ENCODE measurements around the gene ZNF275.

DNA sequence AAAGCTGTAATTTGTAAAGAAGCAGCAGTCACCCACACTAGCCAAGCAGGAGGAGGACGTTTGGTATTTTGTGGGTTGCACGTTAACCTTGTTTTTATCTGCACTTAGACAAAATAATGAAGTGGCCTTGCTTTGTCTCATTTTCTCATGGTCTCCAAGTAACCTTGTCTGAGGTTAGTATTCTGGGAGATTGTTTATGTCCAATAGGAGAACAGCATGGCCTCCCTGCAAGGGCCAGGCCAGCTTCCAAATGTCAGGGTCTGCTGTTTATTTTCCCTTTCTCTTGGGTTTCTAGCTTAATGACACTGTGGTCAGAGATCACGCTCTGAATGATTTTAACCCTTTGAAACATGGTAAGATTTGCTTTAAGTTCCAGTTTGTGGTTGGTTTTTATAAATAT lies 37.3 kb downstream of the ZNF275 start:
- TF ChIP-seq, protein P1, sequence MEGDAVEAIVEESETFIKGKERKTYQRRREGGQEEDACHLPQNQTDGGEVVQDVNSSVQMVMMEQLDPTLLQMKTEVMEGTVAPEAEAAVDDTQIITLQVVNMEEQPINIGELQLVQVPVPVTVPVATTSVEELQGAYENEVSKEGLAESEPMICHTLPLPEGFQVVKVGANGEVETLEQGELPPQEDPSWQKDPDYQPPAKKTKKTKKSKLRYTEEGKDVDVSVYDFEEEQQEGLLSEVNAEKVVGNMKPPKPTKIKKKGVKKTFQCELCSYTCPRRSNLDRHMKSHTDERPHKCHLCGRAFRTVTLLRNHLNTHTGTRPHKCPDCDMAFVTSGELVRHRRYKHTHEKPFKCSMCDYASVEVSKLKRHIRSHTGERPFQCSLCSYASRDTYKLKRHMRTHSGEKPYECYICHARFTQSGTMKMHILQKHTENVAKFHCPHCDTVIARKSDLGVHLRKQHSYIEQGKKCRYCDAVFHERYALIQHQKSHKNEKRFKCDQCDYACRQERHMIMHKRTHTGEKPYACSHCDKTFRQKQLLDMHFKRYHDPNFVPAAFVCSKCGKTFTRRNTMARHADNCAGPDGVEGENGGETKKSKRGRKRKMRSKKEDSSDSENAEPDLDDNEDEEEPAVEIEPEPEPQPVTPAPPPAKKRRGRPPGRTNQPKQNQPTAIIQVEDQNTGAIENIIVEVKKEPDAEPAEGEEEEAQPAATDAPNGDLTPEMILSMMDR (IDR thresholded peaks at IDR 0.05; ENCODE audit: poor library complexity), result no peak
- TF ChIP-seq EZH2phosphoT487 (IDR thresholded peaks at IDR 0.05; ENCODE audit: low read depth, severe bottlenecking, unreplicated experiment), result no peak

Data from hepatocyte (in vitro differentiated cells).